Panc1 (cell line): ENCODE measurements around the gene AP5Z1.
"Not testable (repeated sequence)": the region's sequence is repeated elsewhere in the genome, so short reads cannot be mapped to it uniquely, and the experiment has no call there.

Experiments
- POLR2AphosphoS5 ChIP-seq: IDR thresholded peaks from 2 replicates; pipeline ENCODE4 v1.6.1; 2012; ENCODE audit warnings: mild to moderate bottlenecking, low read depth, low read length, moderate library complexity
- TF ChIP-seq, protein P1 (sequence below): fragments of 450-650 bp; IDR thresholded peaks from 2 replicates; pipeline ENCODE4 v1.5.1; 2017; ENCODE audit warnings: mild to moderate bottlenecking
- TF ChIP-seq, protein P2 (sequence below), 2 experiments: IDR thresholded peaks; 2 replicates each; pipeline ENCODE4 v1.6.1; 2011 to 2012; ENCODE audit warnings: low read depth in 2 of 2, control low read depth in 1 of 2, low read length in 1 of 2, mild to moderate bottlenecking in 1 of 2, moderate library complexity in 1 of 2; ENCODE audit not compliant: insufficient read depth in 1 of 2

- TF ChIP-seq POLR2AphosphoS5: not testable (repeated sequence)
- TF ChIP-seq, protein P1, sequence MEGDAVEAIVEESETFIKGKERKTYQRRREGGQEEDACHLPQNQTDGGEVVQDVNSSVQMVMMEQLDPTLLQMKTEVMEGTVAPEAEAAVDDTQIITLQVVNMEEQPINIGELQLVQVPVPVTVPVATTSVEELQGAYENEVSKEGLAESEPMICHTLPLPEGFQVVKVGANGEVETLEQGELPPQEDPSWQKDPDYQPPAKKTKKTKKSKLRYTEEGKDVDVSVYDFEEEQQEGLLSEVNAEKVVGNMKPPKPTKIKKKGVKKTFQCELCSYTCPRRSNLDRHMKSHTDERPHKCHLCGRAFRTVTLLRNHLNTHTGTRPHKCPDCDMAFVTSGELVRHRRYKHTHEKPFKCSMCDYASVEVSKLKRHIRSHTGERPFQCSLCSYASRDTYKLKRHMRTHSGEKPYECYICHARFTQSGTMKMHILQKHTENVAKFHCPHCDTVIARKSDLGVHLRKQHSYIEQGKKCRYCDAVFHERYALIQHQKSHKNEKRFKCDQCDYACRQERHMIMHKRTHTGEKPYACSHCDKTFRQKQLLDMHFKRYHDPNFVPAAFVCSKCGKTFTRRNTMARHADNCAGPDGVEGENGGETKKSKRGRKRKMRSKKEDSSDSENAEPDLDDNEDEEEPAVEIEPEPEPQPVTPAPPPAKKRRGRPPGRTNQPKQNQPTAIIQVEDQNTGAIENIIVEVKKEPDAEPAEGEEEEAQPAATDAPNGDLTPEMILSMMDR: not testable (repeated sequence)
- TF ChIP-seq, protein P2, sequence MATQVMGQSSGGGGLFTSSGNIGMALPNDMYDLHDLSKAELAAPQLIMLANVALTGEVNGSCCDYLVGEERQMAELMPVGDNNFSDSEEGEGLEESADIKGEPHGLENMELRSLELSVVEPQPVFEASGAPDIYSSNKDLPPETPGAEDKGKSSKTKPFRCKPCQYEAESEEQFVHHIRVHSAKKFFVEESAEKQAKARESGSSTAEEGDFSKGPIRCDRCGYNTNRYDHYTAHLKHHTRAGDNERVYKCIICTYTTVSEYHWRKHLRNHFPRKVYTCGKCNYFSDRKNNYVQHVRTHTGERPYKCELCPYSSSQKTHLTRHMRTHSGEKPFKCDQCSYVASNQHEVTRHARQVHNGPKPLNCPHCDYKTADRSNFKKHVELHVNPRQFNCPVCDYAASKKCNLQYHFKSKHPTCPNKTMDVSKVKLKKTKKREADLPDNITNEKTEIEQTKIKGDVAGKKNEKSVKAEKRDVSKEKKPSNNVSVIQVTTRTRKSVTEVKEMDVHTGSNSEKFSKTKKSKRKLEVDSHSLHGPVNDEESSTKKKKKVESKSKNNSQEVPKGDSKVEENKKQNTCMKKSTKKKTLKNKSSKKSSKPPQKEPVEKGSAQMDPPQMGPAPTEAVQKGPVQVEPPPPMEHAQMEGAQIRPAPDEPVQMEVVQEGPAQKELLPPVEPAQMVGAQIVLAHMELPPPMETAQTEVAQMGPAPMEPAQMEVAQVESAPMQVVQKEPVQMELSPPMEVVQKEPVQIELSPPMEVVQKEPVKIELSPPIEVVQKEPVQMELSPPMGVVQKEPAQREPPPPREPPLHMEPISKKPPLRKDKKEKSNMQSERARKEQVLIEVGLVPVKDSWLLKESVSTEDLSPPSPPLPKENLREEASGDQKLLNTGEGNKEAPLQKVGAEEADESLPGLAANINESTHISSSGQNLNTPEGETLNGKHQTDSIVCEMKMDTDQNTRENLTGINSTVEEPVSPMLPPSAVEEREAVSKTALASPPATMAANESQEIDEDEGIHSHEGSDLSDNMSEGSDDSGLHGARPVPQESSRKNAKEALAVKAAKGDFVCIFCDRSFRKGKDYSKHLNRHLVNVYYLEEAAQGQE (IDR thresholded peaks at IDR 0.05; ENCODE audit: insufficient read depth in 1 of 2, low read depth in 2 of 2, low read length in 1 of 2): not testable (repeated sequence)
Measured at GRCh38 chr7:4802577-4802976, 27.2 kb downstream of the AP5Z1 start.
